Measurements from ENCODE around the gene AQP5. TPM values are rescaled to one million over a fixed set of nuclear protein-coding genes. Genes with fewer than 3 reads are reported as not detected.
"Not testable (repeated sequence)": the region's sequence is repeated elsewhere in the genome, so short reads cannot be mapped to it uniquely, and the experiment has no call there.

The AQP5 gene
- total RNA-seq, 6 experiments from 2014 or later: not detected

- Mint-ChIP-seq H3K27me3 (ENCODE audit: insufficient read depth) (no peaks in the 10 kb centered on the region), H3K9me3 (no peaks in the 10 kb centered on the region), H3K4me1 (ENCODE audit: low read depth) (peaks cover 45% of the 10 kb centered on the region), H3K4me3 (no peak overlapping the region), H3K27ac (no peak overlapping the region), H3K36me3 (ENCODE audit: low read depth) (peaks cover 11% of the 10 kb centered on the region; the same call in 1 of the 2 replicates)
- TF ChIP-seq CTCF (IDR thresholded peaks at IDR 0.05): no peak
- no peak for DNase-seq
These were observed 24.3 kb downstream of the AQP5 start for GRCh38 chr12:49985981-49986380.

GRCh38 chr12:49986476-49986875, 24.8 kb downstream of the AQP5 start:
- not testable (repeated sequence) for DNase-seq; H3K27me3 Mint-ChIP-seq (ENCODE audit: insufficient read depth); H3K9me3 Mint-ChIP-seq; H3K4me3 Mint-ChIP-seq; H3K27ac Mint-ChIP-seq
- peaks cover 45% of the 10 kb centered on the region for H3K4me1 Mint-ChIP-seq (ENCODE audit: low read depth)
- H3K36me3 Mint-ChIP-seq (ENCODE audit: low read depth): peaks cover 11% of the 10 kb centered on the region; the same call in 1 of the 2 replicates

DNA sequence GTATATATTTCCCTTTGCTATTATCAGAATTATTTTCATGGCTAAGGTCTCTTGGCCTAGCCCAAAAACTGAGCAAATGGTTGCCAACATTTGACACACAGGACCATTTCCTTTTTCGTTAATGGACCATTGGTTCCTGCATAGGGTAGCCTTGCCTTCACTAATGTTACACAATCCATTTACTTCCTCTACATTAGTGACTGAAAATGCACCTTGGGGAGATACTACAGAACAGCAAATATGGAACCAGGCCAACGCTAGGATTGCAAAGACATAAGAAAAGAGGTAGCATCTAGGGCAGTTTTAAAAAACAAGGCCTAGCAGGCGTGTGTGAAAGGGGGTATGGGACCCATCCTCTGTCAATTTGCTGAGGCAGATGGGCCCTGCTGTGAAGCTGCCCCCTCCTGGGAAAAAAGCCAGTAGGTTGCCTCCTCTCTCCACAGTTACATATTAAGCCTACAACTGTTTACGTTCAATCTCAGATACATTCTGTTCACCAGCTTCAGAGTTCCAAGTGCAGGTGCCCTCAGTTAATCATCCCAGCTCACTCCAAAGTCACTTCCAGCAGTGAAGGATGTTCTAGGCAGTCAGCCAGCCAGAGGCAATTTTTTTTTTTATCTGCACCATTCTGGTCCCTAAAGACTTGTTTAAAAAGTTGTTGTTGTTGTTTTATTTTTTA, 26.1 kb downstream of the AQP5 start:
- no peaks in the 10 kb centered on the region for H3K27me3 Mint-ChIP-seq (ENCODE audit: insufficient read depth)
- H3K27ac Mint-ChIP-seq: no peak overlapping the region
- peaks cover 37% of the 10 kb centered on the region for H3K4me1 Mint-ChIP-seq (ENCODE audit: low read depth)
- TF ChIP-seq CTCF (IDR thresholded peaks at IDR 0.05): no peak
- H3K9me3 Mint-ChIP-seq: no peaks in the 10 kb centered on the region
- H3K36me3 Mint-ChIP-seq (ENCODE audit: low read depth): peaks cover 17% of the 10 kb centered on the region
- H3K4me3 Mint-ChIP-seq: no peak overlapping the region
- DNase-seq: no peak

DNA sequence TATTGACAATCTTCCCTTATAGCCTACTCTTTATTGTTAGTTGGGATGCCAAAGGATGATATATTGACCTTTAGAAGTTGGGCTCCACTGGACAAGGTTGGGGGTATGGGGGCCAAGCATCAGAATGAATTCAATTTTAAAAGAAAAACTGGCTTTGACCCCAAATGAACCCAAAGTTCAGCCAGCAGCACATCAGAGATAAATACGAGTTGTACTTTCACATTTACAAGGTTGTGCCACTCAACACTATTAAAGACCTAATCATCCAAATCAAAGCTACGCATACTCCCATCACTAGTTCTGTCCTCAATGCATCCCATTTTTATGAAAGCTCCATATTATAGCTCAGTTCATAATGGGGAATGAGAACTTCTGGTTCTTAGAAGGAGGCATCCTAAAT, 27.7 kb downstream of the AQP5 start:
- not testable (repeated sequence) for DNase-seq; H3K27me3 Mint-ChIP-seq (ENCODE audit: insufficient read depth); H3K4me3 Mint-ChIP-seq; H3K27ac Mint-ChIP-seq; H3K9me3 Mint-ChIP-seq
- Mint-ChIP-seq H3K4me1 (ENCODE audit: low read depth) (peaks cover 22% of the 10 kb centered on the region), H3K36me3 (ENCODE audit: low read depth) (peaks cover 28% of the 10 kb centered on the region)

DNA sequence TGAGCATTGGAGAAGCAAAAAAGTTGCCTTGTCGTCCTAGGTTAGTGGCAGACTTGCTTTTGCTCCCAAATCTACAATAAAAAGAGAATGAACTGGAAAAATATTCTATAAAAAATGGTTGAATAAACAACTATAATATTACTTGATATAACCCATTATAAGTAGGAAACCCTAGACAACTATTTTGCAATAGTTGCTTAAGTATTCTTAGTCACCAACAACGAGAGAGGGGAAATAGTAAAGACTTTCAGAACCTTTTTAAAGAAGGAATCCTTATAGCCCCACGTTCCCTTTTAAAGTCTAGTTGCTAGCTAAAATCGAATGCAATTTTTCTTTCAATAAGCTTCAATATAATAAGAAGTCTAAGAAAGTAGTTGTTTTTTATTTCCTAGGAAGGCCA, 28.6 kb downstream of the AQP5 start:
- TF ChIP-seq CTCF (IDR thresholded peaks at IDR 0.05): no peak
- DNase-seq: no peak
- Mint-ChIP-seq H3K27me3 (ENCODE audit: insufficient read depth) (no peaks in the 10 kb centered on the region; the same call in 1 of the 2 replicates), H3K9me3 (no peaks in the 10 kb centered on the region), H3K4me3 (no peak overlapping the region), H3K36me3 (ENCODE audit: low read depth) (peaks cover 35% of the 10 kb centered on the region), H3K27ac (no peak overlapping the region), H3K4me1 (ENCODE audit: low read depth) (peaks cover 13% of the 10 kb centered on the region)

- DNase-seq: no peak
- peaks cover 37% of the 10 kb centered on the region for H3K36me3 Mint-ChIP-seq (ENCODE audit: low read depth)
- no peak for TF ChIP-seq CTCF (IDR thresholded peaks at IDR 0.05)
- H3K27me3 Mint-ChIP-seq (ENCODE audit: insufficient read depth): no peaks in the 10 kb centered on the region; the same call in none of the 2 replicates
- no peak overlapping the region for H3K4me3 Mint-ChIP-seq
- H3K27ac Mint-ChIP-seq: no peak overlapping the region
- H3K4me1 Mint-ChIP-seq (ENCODE audit: low read depth): peaks cover 6% of the 10 kb centered on the region; the same call in 1 of the 2 replicates
- H3K9me3 Mint-ChIP-seq: no peaks in the 10 kb centered on the region
These were observed 36.8 kb downstream of the AQP5 start for GRCh38 chr12:49998453-49998852.

Measured in HFFc6 (cell line).